HG03378 (cell line): ENCODE measurements around the gene CASQ1.

Source experiments
- ATAC-seq: cut with Tn5 transposase; IDR thresholded peaks from one replicate; pipeline ENCODE4 v1.9.1; 2021; ENCODE audit warnings: mild to moderate bottlenecking, moderate library complexity; ENCODE audit not compliant: unreplicated experiment

CASQ1 gene

GRCh38 chr1:160224606-160225005 lies 34.2 kb downstream of the CASQ1 start:
- ATAC-seq = no peak

GRCh38 chr1:160225345-160225744 lies 35.0 kb downstream of the CASQ1 start:
- ATAC-seq = no peak

- ATAC-seq = peak; percentile 63
Observed at GRCh38 chr1:160226623-160227022, 36.2 kb downstream of the CASQ1 start.

- ATAC-seq = no peak
Observed at GRCh38 chr1:160227034-160227433, 36.7 kb downstream of the CASQ1 start.

- no peak for ATAC-seq
Observed at GRCh38 chr1:160227561-160227960, 37.2 kb downstream of the CASQ1 start.

GRCh38 chr1:160228431-160228830 lies 38.1 kb downstream of the CASQ1 start:
- no peak for ATAC-seq

- ATAC-seq = no peak
Observed at GRCh38 chr1:160232911-160233310, 42.5 kb downstream of the CASQ1 start.

- ATAC-seq = no peak
Observed at GRCh38 chr1:160236806-160237205, 46.4 kb downstream of the CASQ1 start.

GRCh38 chr1:160237558-160237957 lies 47.2 kb downstream of the CASQ1 start:
- ATAC-seq = no peak

GRCh38 chr1:160238408-160238807 lies 48.0 kb downstream of the CASQ1 start:
- no peak for ATAC-seq

- no peak for ATAC-seq
Observed at GRCh38 chr1:160239582-160240299, 49.4 kb downstream of the CASQ1 start.

GRCh38 chr1:160243767-160244166 lies 53.4 kb downstream of the CASQ1 start:
- no peak for ATAC-seq

- no peak for ATAC-seq
Observed at GRCh38 chr1:160244209-160244608, 53.8 kb downstream of the CASQ1 start.

GRCh38 chr1:160245434-160245833 lies 55.1 kb downstream of the CASQ1 start:
- no peak for ATAC-seq

GRCh38 chr1:160247053-160247452 lies 56.7 kb downstream of the CASQ1 start:
- ATAC-seq = no peak

- ATAC-seq = no peak
Observed at GRCh38 chr1:160251011-160251410, 60.6 kb downstream of the CASQ1 start.
